ENCODE data around the gene PPM1G. TPM values are rescaled to one million over a fixed set of nuclear protein-coding genes. Genes with fewer than 3 reads are reported as not detected.

PPM1G gene
- polyA plus RNA-seq, 1 of the 3 experiments (the other 2 are of a cell fraction), result 113 TPM

GRCh38 chr2:27362678-27363420 lies 46.5 kb downstream of the PPM1G start:
- H3K27me3 ChIP-seq (ENCODE audit: insufficient read depth), result no peaks in the 10 kb centered on the region
- POLR2A ChIA-PET, result interaction anchor here (0.6 to 0.7 kb wide), 2 partner anchors 47 to 364 kb away, joined by 3 read pairs; partner anchors contain the start of gene PPM1G
- H4K20me1 ChIP-seq (ENCODE audit: insufficient read depth), result peaks cover 4% of the 10 kb centered on the region; the same call in 1 of the 2 replicates
- H3K4me3 ChIP-seq (ENCODE audit: low read depth in 2 of 2, low read length in 1 of 2), result no peak overlapping the region
- H3K4me1 ChIP-seq (ENCODE audit: control insufficient read depth in 1 of 2, insufficient read depth in 2 of 2, low read depth in 1 of 2, low read length in 1 of 2), result peaks cover 0 to 5% of the 10 kb centered on the region in 2 experiments; a peak in 1 of 4 replicates
- H3K9me2 ChIP-seq, result no peaks in the 10 kb centered on the region
- 87% methylated on average over 4 of the region's 4 CpGs for WGBS (ENCODE audit: low lambda C conversion rate)
- peaks cover 22% of the 10 kb centered on the region for H3F3A ChIP-seq (replicated peaks; ENCODE audit: insufficient read depth)
- no peak overlapping the region for H3K9ac ChIP-seq
- no peak overlapping the region for H2AFZ ChIP-seq (ENCODE audit: low read depth)
- no peaks in the 10 kb centered on the region for H3K9me3 ChIP-seq
- H3K4me2 ChIP-seq, result no peak overlapping the region
- CTCF ChIA-PET, result interaction anchor here (1.3 to 2.2 kb wide), 2 partner anchors 83 to 321 kb away, joined by 3 to 7 read pairs; no protein-coding TSS in a partner anchor
- H3K79me2 ChIP-seq (ENCODE audit: insufficient read depth), result peaks cover 38% of the 10 kb centered on the region
- no peak for TF ChIP-seq MXI1 (IDR thresholded peaks at IDR 0.05; ENCODE audit: low read depth, low read length)
- TF ChIP-seq FOXM1 (IDR thresholded peaks at IDR 0.05; ENCODE audit: low read depth), result no peak
- TF ChIP-seq POLR2AphosphoS5 (IDR thresholded peaks at IDR 0.05; ENCODE audit: low read depth, low read length), result peak; percentile 61
- no peak for TF ChIP-seq NFIC (IDR thresholded peaks at IDR 0.05; ENCODE audit: borderline replicate concordance)
- TF ChIP-seq MEF2A (IDR thresholded peaks at IDR 0.05; ENCODE audit: borderline replicate concordance, low read depth), result no peak
- no peak for TF ChIP-seq GATA2 (CRISPR knock-in tag; IDR thresholded peaks at IDR 0.05)
- peaks cover 34 to 37% of the 10 kb centered on the region in 2 experiments for H3K36me3 ChIP-seq (replicated peaks in 1 of 2; ENCODE audit: control insufficient read depth in 1 of 2, insufficient read depth in 2 of 2, low read length in 1 of 2)
- H3K27ac ChIP-seq (ENCODE audit: low read depth in 2 of 2, low read length in 1 of 2), result no peak overlapping the region
- no peak for DNase-seq

GRCh38 chr2:27356382-27357181 lies 52.8 kb downstream of the PPM1G start, which contains the start of gene GTF3C2:
GTF3C2 (minus strand) TSS chr2:27356764; CDS start chr2:27343554, 13,210 bp downstream.
- Histone ChIP-seq H3K36me3 (replicated peaks in 1 of 2; ENCODE audit: control insufficient read depth in 1 of 2, insufficient read depth in 2 of 2, low read length in 1 of 2) (peaks cover 0 to 7% of the 10 kb centered on the region in 2 experiments), H3K4me1 (ENCODE audit: control insufficient read depth in 1 of 2, insufficient read depth in 2 of 2, low read depth in 1 of 2, low read length in 1 of 2) (peaks cover 7 to 19% of the 10 kb centered on the region in 2 experiments; a peak in 3 of 4 replicates), H3K4me2 (peak within 1 kb of the TSS; percentile 91), H3F3A (replicated peaks; ENCODE audit: insufficient read depth) (peaks cover 23% of the 10 kb centered on the region), H2AFZ (ENCODE audit: low read depth) (peak within 1 kb of the TSS; percentile 80), H3K27ac (ENCODE audit: low read depth in 2 of 2, low read length in 1 of 2) (peak within 1 kb of the TSS; percentile 90 to 93), H3K9ac (peak within 1 kb of the TSS; percentile 87), H3K79me2 (ENCODE audit: insufficient read depth) (peaks cover 78% of the 10 kb centered on the region), H3K9me2 (no peaks in the 10 kb centered on the region), H3K27me3 (ENCODE audit: insufficient read depth) (no peaks in the 10 kb centered on the region), H4K20me1 (ENCODE audit: insufficient read depth) (peaks cover 4% of the 10 kb centered on the region; the same call in 1 of the 2 replicates), H3K9me3 (no peaks in the 10 kb centered on the region), H3K4me3 (ENCODE audit: low read depth in 2 of 2, low read length in 1 of 2) (peak within 1 kb of the TSS; percentile 87 to 93)
- ChIA-PET CTCF (interaction anchor here (0.8 to 2.5 kb wide), 6 partner anchors 12 to 91 kb away, joined by 3 to 16 read pairs (median 3); partner anchors contain the start of genes EIF2B4, SNX17 and ZNF513), POLR2A (interaction anchor here (0.5 to 2.8 kb wide), 18 partner anchors 8 to 284 kb away, joined by 3 to 24 read pairs (median 6); partner anchors contain the start of genes EIF2B4, MPV17, NRBP1 and PPM1G)
- DNase-seq, result peak; percentile 97
- 1% methylated on average over 38 of the region's 67 CpGs for WGBS (ENCODE audit: low lambda C conversion rate)
- peak in 1 of 2 experiments; percentile 24; a peak in 1 of 4 replicates for TF ChIP-seq EP300 (IDR thresholded peaks at IDR 0.05; ENCODE audit: borderline replicate concordance in 1 of 2, low read depth in 1 of 2, low read length in 1 of 2)
- no peak for TF ChIP-seq RXRA (IDR thresholded peaks at IDR 0.05; ENCODE audit: borderline replicate concordance, low read depth)
- TF ChIP-seq SMC3 (IDR thresholded peaks at IDR 0.05; ENCODE audit: low read depth, low read length), result no peak
- peak; percentile 71 for TF ChIP-seq GABPA (IDR thresholded peaks at IDR 0.05; ENCODE audit: low read depth)
- 0 out of 2 replicates have a peak, but pooled peaks have one; percentile 18 for TF ChIP-seq TEAD4 (IDR thresholded peaks at IDR 0.05; ENCODE audit: borderline replicate concordance, insufficient read depth)
- peak; percentile 77 for TF ChIP-seq NRF1 (IDR thresholded peaks at IDR 0.05; ENCODE audit: low read depth, low read length)
- TF ChIP-seq EZH2phosphoT487 (IDR thresholded peaks at IDR 0.05; ENCODE audit: borderline replicate concordance, low read depth), result no peak
- no peak for TF ChIP-seq CTCF (IDR thresholded peaks at IDR 0.05)
- TF ChIP-seq GATA2 (CRISPR knock-in tag; IDR thresholded peaks at IDR 0.05), result no peak
- TF ChIP-seq TAF1 (IDR thresholded peaks at IDR 0.05; ENCODE audit: borderline replicate concordance, low read depth, low read length), result peak; percentile 88
- peak; percentile 46; the same call in 1 of the 2 replicates for TF ChIP-seq REST (IDR thresholded peaks at IDR 0.05; ENCODE audit: low read depth, low read length)
- peak; percentile 98 for TF ChIP-seq MXI1 (IDR thresholded peaks at IDR 0.05; ENCODE audit: low read depth, low read length)
